ENCODE measurements around the gene MAP4K4. TPM values are rescaled to one million over a fixed set of nuclear protein-coding genes. Genes with fewer than 3 reads are reported as not detected.

MAP4K4 gene
- total RNA-seq, 4 donors from 2014 or later: 14.2 to 65.2 (median 29.1) TPM

GRCh38 chr2:101699755-101700461 lies 2.4 kb downstream of the MAP4K4 start:
- H3K27me3 ChIP-seq: no peaks in the 10 kb centered on the region
- no peak for DNase-seq
- no peaks in the 10 kb centered on the region for H3K9me3 ChIP-seq
- H3K4me3 ChIP-seq: peak overlapping the region; percentile 57 to 84 (median 62)
- H3K27ac ChIP-seq: peak overlapping the region in 3 of 4 donors; percentile 0 to 84 (median 15)
- H3K4me1 ChIP-seq: peaks cover 0 to 7% (median 1%) of the 10 kb centered on the region in 4 donors
- TF ChIP-seq POLR2A (IDR thresholded peaks at IDR 0.05) (no peak), CTCF (IDR thresholded peaks at IDR 0.05) (no peak)
- H3K36me3 ChIP-seq: no peaks in the 10 kb centered on the region

- Histone ChIP-seq H3K36me3 (no peaks in the 10 kb centered on the region), H3K4me3 (no peak overlapping the region), H3K27me3 (no peaks in the 10 kb centered on the region), H3K9me3 (no peaks in the 10 kb centered on the region), H3K4me1 (peaks cover 0 to 16% (median 9%) of the 10 kb centered on the region in 4 donors), H3K27ac (peak overlapping the region in 2 of 4 donors; percentile 44 to 74)
- no peak for DNase-seq
- no peak for TF ChIP-seq POLR2A (IDR thresholded peaks at IDR 0.05)
- TF ChIP-seq CTCF (IDR thresholded peaks at IDR 0.05): no peak
Measured at GRCh38 chr2:101704046-101704466, 6.5 kb downstream of the MAP4K4 start.

- Histone ChIP-seq H3K36me3 (no peaks in the 10 kb centered on the region), H3K9me3 (no peaks in the 10 kb centered on the region), H3K27me3 (no peaks in the 10 kb centered on the region), H3K4me1 (peaks cover 0 to 17% (median 9%) of the 10 kb centered on the region in 4 donors), H3K27ac (peak overlapping the region in 1 of 4 donors; percentile 74), H3K4me3 (no peak overlapping the region)
- DNase-seq: no peak
- TF ChIP-seq CTCF (IDR thresholded peaks at IDR 0.05) (no peak), POLR2A (IDR thresholded peaks at IDR 0.05) (no peak)
Measured at GRCh38 chr2:101704816-101705578, 7.5 kb downstream of the MAP4K4 start.

GRCh38 chr2:101706121-101706818 lies 8.8 kb downstream of the MAP4K4 start:
- Histone ChIP-seq H3K4me3 (no peak overlapping the region), H3K27ac (peak overlapping the region in 1 of 4 donors; percentile 74), H3K27me3 (no peaks in the 10 kb centered on the region), H3K36me3 (no peaks in the 10 kb centered on the region), H3K9me3 (no peaks in the 10 kb centered on the region), H3K4me1 (peaks cover 0 to 27% (median 15%) of the 10 kb centered on the region in 4 donors)
- no peak for DNase-seq
- TF ChIP-seq POLR2A (IDR thresholded peaks at IDR 0.05) (no peak), CTCF (IDR thresholded peaks at IDR 0.05) (no peak)

GRCh38 chr2:101706819-101707177 lies 9.3 kb downstream of the MAP4K4 start:
- no peak overlapping the region for H3K4me3 ChIP-seq
- H3K9me3 ChIP-seq: no peaks in the 10 kb centered on the region
- peaks cover 0 to 27% (median 17%) of the 10 kb centered on the region in 4 donors for H3K4me1 ChIP-seq
- no peaks in the 10 kb centered on the region for H3K27me3 ChIP-seq
- TF ChIP-seq CTCF (IDR thresholded peaks at IDR 0.05): no peak
- peak overlapping the region in 1 of 4 donors; percentile 74 for H3K27ac ChIP-seq
- H3K36me3 ChIP-seq: no peaks in the 10 kb centered on the region
- DNase-seq: no peak
